SU-DHL-6 (cell line): ENCODE measurements around the gene DIP2C.

Experiments used
- H2AFZ ChIP-seq: fragments of 200-600 bp; sonication (generic); 2 replicates; pipeline ENCODE4 v1.6.1; 2014; ENCODE audit warnings: low read depth, mild to moderate bottlenecking, moderate library complexity, mixed read lengths, antibody characterized with exemption, low read length; ENCODE audit not compliant: severe bottlenecking
- H3F3A ChIP-seq: fragments of 200-600 bp; shearing (Covaris generic); 2 replicates; pipeline ENCODE4 v1.6.0; 2016; ENCODE audit warnings: antibody characterized with exemption, mild to moderate bottlenecking; ENCODE audit not compliant: insufficient read depth
- H3K27ac ChIP-seq: fragments of 200-600 bp; sonication (generic); 2 replicates; pipeline ENCODE4 v1.5.1; 2016; ENCODE audit warnings: low read depth, mild to moderate bottlenecking, low read length, moderate library complexity, mixed read lengths
- H3K27me3 ChIP-seq: fragments of 200-600 bp; sonication (generic), shearing (Covaris generic); 2 replicates; pipeline ENCODE4 v1.6.0; 2014; ENCODE audit warnings: mild to moderate bottlenecking, low read length
- H3K36me3 ChIP-seq: fragments of 200-600 bp; sonication (generic); 2 replicates; pipeline ENCODE4 v1.6.1; 2014; ENCODE audit warnings: mild to moderate bottlenecking, low read length, mixed read lengths
- H3K4me2 ChIP-seq: fragments of 300-600, 200-600 bp; shearing (Covaris generic), sonication (generic); 2 replicates; pipeline ENCODE4 v1.6.0; 2014; ENCODE audit warnings: low read length, low read depth, mild to moderate bottlenecking; ENCODE audit not compliant: poor library complexity, severe bottlenecking
- H3K4me3 ChIP-seq: fragments of 200-600 bp; sonication (generic); 2 replicates; pipeline ENCODE4 v1.5.1; 2014; ENCODE audit warnings: antibody characterized with exemption, low read length, mild to moderate bottlenecking, mixed read lengths; ENCODE audit not compliant: insufficient read depth, poor library complexity, severe bottlenecking
- H3K79me2 ChIP-seq: fragments of 200-600 bp; sonication (generic); 2 replicates; pipeline ENCODE4 v1.6.1; 2014; ENCODE audit warnings: mild to moderate bottlenecking, low read length, moderate library complexity; ENCODE audit not compliant: insufficient read depth
- H3K9ac ChIP-seq: fragments of 200-600 bp; sonication (generic); 2 replicates; pipeline ENCODE4 v1.7.0; 2014; ENCODE audit warnings: mild to moderate bottlenecking, low read length
- H3K9me2 ChIP-seq: fragments of 200-600 bp; sonication (generic); replicated peaks from 2 replicates; pipeline ENCODE4 v1.6.1; 2014; ENCODE audit warnings: low read length; ENCODE audit not compliant: insufficient read depth
- H3K9me3 ChIP-seq: fragments of 200-600 bp; sonication (generic); 2 replicates; pipeline ENCODE4 v1.6.1; 2014; ENCODE audit warnings: low read length, mixed read lengths; ENCODE audit not compliant: insufficient read depth
- H4K20me1 ChIP-seq: fragments of 200-600 bp; sonication (generic); 2 replicates; pipeline ENCODE4 v1.6.1; 2014; ENCODE audit warnings: low read depth, mild to moderate bottlenecking, antibody characterized with exemption, low read length, moderate library complexity, mixed read lengths
- EZH2phosphoT487 ChIP-seq: fragments of 200-600 bp; sonication (generic), shearing (Covaris generic); conservative IDR thresholded peaks from 2 replicates; pipeline ENCODE4 v1.6.1; 2018; ENCODE audit warnings: mild to moderate bottlenecking, antibody characterized with exemption, low read length, moderate library complexity, mixed read lengths
- TF ChIP-seq, protein P1 (sequence below): fragments of 200-600 bp; sonication (generic); IDR thresholded peaks from one replicate; pipeline ENCODE4 v1.5.1; 2017; ENCODE audit warnings: antibody characterized with exemption, mild to moderate bottlenecking, low read length, moderate library complexity; ENCODE audit not compliant: insufficient read depth, poor library complexity, severe bottlenecking

Gene DIP2C

DNA sequence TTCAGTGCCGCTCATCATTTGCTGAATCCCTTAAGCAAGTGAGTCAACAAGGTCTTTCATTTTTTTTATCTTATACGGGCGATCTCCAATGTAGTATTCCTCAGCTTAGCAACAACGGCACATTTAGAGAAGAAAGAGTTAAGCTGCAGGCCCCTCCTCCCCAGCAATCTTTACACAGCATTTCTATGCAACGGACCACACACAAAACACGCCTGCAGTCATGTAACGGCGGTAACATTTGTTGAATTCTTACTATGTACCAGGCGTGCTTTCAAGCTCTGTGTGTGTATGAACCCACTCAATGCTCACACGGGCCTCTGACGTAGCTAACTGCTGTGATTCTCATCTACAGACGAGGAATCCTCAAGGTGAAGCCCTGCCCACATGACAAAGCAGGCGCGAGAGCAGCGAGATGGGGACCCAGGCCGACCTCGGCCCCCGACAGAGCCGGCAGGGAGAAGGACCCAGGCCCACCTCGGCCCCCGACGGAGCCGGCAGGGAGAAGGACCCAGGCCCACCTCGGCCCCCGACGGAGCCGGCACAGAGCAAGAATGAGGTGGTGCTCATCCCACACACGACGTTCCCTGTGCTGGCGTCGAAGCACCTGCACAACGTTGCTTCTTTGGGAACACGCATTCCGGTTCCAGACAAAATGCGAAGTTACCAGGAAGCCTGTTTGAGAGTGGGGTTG is 313.5 kb downstream of the DIP2C start:
- Histone ChIP-seq H3K4me2 (no peak overlapping the region), H3K4me3 (no peak overlapping the region), H4K20me1 (no peaks in the 10 kb centered on the region), H3K36me3 (no peaks in the 10 kb centered on the region), H3K9me2 (no peaks in the 10 kb centered on the region), H3K9ac (no peak overlapping the region), H3K9me3 (no peaks in the 10 kb centered on the region), H3K27me3 (no peaks in the 10 kb centered on the region), H2AFZ (no peak overlapping the region), H3K79me2 (no peaks in the 10 kb centered on the region), H3F3A (no peaks in the 10 kb centered on the region), H3K27ac (no peak overlapping the region)
- TF ChIP-seq EZH2phosphoT487: no peak
- TF ChIP-seq, protein P1, sequence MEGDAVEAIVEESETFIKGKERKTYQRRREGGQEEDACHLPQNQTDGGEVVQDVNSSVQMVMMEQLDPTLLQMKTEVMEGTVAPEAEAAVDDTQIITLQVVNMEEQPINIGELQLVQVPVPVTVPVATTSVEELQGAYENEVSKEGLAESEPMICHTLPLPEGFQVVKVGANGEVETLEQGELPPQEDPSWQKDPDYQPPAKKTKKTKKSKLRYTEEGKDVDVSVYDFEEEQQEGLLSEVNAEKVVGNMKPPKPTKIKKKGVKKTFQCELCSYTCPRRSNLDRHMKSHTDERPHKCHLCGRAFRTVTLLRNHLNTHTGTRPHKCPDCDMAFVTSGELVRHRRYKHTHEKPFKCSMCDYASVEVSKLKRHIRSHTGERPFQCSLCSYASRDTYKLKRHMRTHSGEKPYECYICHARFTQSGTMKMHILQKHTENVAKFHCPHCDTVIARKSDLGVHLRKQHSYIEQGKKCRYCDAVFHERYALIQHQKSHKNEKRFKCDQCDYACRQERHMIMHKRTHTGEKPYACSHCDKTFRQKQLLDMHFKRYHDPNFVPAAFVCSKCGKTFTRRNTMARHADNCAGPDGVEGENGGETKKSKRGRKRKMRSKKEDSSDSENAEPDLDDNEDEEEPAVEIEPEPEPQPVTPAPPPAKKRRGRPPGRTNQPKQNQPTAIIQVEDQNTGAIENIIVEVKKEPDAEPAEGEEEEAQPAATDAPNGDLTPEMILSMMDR: no peak

- TF ChIP-seq, protein P1: no peak
- no peak for TF ChIP-seq EZH2phosphoT487
- H3K9me2 ChIP-seq: no peaks in the 10 kb centered on the region
- H3F3A ChIP-seq: no peaks in the 10 kb centered on the region
- H3K27me3 ChIP-seq: no peaks in the 10 kb centered on the region
- H3K36me3 ChIP-seq: no peaks in the 10 kb centered on the region
- H3K4me2 ChIP-seq: no peak overlapping the region
- H4K20me1 ChIP-seq: no peaks in the 10 kb centered on the region
- H3K27ac ChIP-seq: no peak overlapping the region
- no peak overlapping the region for H2AFZ ChIP-seq
- H3K4me3 ChIP-seq: no peak overlapping the region
- H3K79me2 ChIP-seq: no peaks in the 10 kb centered on the region
- H3K9me3 ChIP-seq: no peaks in the 10 kb centered on the region
- H3K9ac ChIP-seq: no peak overlapping the region
Measured at GRCh38 chr10:374354-374753, 315.1 kb downstream of the DIP2C start.

- TF ChIP-seq EZH2phosphoT487: no peak
- TF ChIP-seq, protein P1: no peak
- H4K20me1 ChIP-seq: no peaks in the 10 kb centered on the region
- no peak overlapping the region for H2AFZ ChIP-seq
- no peaks in the 10 kb centered on the region for H3K9me3 ChIP-seq
- H3F3A ChIP-seq: no peaks in the 10 kb centered on the region
- H3K36me3 ChIP-seq: no peaks in the 10 kb centered on the region
- H3K4me2 ChIP-seq: no peak overlapping the region
- no peak overlapping the region for H3K9ac ChIP-seq
- H3K4me3 ChIP-seq: no peak overlapping the region
- no peak overlapping the region for H3K27ac ChIP-seq
- no peaks in the 10 kb centered on the region for H3K9me2 ChIP-seq
- no peaks in the 10 kb centered on the region for H3K27me3 ChIP-seq
- H3K79me2 ChIP-seq: no peaks in the 10 kb centered on the region
Measured at GRCh38 chr10:373526-374309, 315.8 kb downstream of the DIP2C start.
